Smooth muscle cell (in vitro differentiated cells): ENCODE measurements around the gene CSE1L. TPM values are rescaled to one million over a fixed set of nuclear protein-coding genes. Genes with fewer than 3 reads are reported as not detected.

ENCODE experiments used
- DNase-seq: peaks from one replicate; lab custom pipeline; 2025; ENCODE audit not compliant: unreplicated experiment; lab: John Stamatoyannopoulos, UW
- H2AFZ ChIP-seq: fragments of 200-600 bp; sonication (generic); 2 replicates; pipeline ENCODE4 v1.6.0; 2016; ENCODE audit warnings: antibody characterized with exemption, low read depth, mild to moderate bottlenecking
- H3F3A ChIP-seq: fragments of 200-600 bp; sonication (generic); 2 replicates; pipeline ENCODE4 v1.6.0; 2017; ENCODE audit warnings: antibody characterized with exemption, low read depth
- H3K27ac ChIP-seq: fragments of 200-600 bp; sonication (generic); 2 replicates; pipeline ENCODE4 v1.5.1; 2016; ENCODE audit warnings: low read depth, mild to moderate bottlenecking
- H3K27me3 ChIP-seq: fragments of 200-600 bp; sonication (generic); 2 replicates; pipeline ENCODE4 v1.6.1; 2016; ENCODE audit warnings: low read depth, mild to moderate bottlenecking
- H3K36me3 ChIP-seq: fragments of 200-600 bp; sonication (generic); 2 replicates; pipeline ENCODE4 v1.5.1; 2016; ENCODE audit warnings: low read depth
- H3K4me1 ChIP-seq: fragments of 200-600 bp; sonication (generic); 2 replicates; pipeline ENCODE4 v1.5.1; 2016; ENCODE audit warnings: low read depth
- H3K4me2 ChIP-seq: fragments of 200-600 bp; sonication (generic); 2 replicates; pipeline ENCODE4 v1.6.0; 2016; ENCODE audit warnings: mild to moderate bottlenecking
- H3K4me3 ChIP-seq: fragments of 200-600 bp; sonication (generic); 2 replicates; pipeline ENCODE4 v1.5.1; 2016; ENCODE audit warnings: mild to moderate bottlenecking
- H3K79me2 ChIP-seq: fragments of 200-600 bp; sonication (generic); 2 replicates; pipeline ENCODE4 v1.6.0; 2016; ENCODE audit warnings: low read depth, mild to moderate bottlenecking
- H3K9ac ChIP-seq: fragments of 200-600 bp; sonication (generic); 2 replicates; pipeline ENCODE4 v1.6.0; 2016; ENCODE audit warnings: low read depth
- H3K9me3 ChIP-seq: fragments of 200-600 bp; sonication (generic); replicated peaks from 2 replicates; pipeline ENCODE4 v1.5.1; 2016; ENCODE audit warnings: low read depth
- H4K20me1 ChIP-seq: fragments of 200-600 bp; sonication (generic); 2 replicates; pipeline ENCODE4 v1.6.0; 2016; ENCODE audit warnings: low read depth
- WGBS: methylation state at CpG from one replicate; pipeline ENCODE4 v1.1.7; 2016; ENCODE audit warnings: low lambda C conversion rate; 5-methylcytosine and 5-hydroxymethylcytosine counted together
- polyA plus RNA-seq: library from polyadenylated mRNA; unstranded; fragments of >200 nt; fragmentation: Nextera tagmentation; extraction: Ambion mirVana; gene quantifications from 2 replicates; pipeline ENCODE4 v1.2.1, GENCODE V29; 2016
- total RNA-seq: library from RNA; depleted of rRNA; stranded (reverse); fragments of >200 nt; gene quantifications from 2 replicates; pipeline ENCODE4 v1.2.3, GENCODE V29; 2014
- TF ChIP-seq, protein P1 (sequence below): fragments of 200-600 bp; sonication (generic); IDR thresholded peaks from 2 replicates; pipeline ENCODE4 v1.5.1; 2017; ENCODE audit warnings: borderline replicate concordance, mild to moderate bottlenecking, antibody characterized with exemption; ENCODE audit not compliant: insufficient read depth, poor library complexity, severe bottlenecking

The CSE1L gene
- total and polyA plus RNA-seq, 2 experiments from 2014 or later = 42.0 to 98.6 TPM

DNA sequence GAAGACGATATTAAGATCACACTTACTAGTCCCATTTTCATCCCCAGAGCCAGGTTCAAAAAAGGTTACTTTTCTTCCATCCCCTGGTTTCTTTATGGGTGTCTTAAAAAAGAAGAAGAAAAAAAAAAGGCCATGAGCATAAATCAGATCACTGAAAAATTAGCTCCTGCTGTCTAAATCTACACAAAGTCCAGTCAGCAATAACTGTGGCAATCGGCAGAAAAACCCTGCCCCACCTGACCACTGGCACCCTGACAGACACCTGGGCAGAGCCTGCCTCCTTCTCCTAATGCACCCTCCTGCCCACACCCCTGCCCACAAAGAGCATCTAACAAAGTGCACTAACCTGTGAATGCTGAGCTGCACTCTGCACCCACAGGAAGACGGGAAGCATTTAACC is 72.2 kb downstream of the CSE1L start:
- H3K4me2 ChIP-seq = no peak overlapping the region
- H3K27ac ChIP-seq = no peak overlapping the region
- no peak for DNase-seq
- no peak overlapping the region for H2AFZ ChIP-seq
- no peaks in the 10 kb centered on the region for H3K27me3 ChIP-seq
- H3K9ac ChIP-seq = no peak overlapping the region
- no peaks in the 10 kb centered on the region for H3K4me1 ChIP-seq
- H3K36me3 ChIP-seq = peaks cover 35% of the 10 kb centered on the region
- 100% methylated on average over 3 of the region's 3 CpGs for WGBS
- no peaks in the 10 kb centered on the region for H3K9me3 ChIP-seq
- no peaks in the 10 kb centered on the region for H3F3A ChIP-seq
- H3K4me3 ChIP-seq = no peak overlapping the region
- H4K20me1 ChIP-seq = peaks cover 3% of the 10 kb centered on the region
- no peaks in the 10 kb centered on the region for H3K79me2 ChIP-seq
- TF ChIP-seq, protein P1, sequence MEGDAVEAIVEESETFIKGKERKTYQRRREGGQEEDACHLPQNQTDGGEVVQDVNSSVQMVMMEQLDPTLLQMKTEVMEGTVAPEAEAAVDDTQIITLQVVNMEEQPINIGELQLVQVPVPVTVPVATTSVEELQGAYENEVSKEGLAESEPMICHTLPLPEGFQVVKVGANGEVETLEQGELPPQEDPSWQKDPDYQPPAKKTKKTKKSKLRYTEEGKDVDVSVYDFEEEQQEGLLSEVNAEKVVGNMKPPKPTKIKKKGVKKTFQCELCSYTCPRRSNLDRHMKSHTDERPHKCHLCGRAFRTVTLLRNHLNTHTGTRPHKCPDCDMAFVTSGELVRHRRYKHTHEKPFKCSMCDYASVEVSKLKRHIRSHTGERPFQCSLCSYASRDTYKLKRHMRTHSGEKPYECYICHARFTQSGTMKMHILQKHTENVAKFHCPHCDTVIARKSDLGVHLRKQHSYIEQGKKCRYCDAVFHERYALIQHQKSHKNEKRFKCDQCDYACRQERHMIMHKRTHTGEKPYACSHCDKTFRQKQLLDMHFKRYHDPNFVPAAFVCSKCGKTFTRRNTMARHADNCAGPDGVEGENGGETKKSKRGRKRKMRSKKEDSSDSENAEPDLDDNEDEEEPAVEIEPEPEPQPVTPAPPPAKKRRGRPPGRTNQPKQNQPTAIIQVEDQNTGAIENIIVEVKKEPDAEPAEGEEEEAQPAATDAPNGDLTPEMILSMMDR = no peak

DNA sequence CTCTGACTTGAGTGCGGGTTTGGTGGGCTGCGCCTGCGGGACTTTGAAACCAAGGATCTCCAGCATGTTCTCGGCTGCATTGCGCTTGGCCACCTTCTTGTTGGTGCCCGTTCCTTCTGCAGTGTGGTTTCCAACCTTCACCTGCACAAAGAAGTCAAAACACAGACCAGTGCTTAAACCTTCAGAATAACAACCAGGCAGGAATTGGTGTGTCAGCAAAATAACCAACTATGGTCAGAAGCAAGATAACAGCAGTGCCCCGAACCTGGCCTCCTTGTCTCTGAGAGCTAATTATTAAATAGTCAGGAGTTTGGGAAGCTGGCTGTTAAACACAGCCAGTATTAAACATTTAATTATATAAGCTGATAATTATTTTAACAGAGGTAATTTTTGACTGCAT is 73.9 kb downstream of the CSE1L start:
- Histone ChIP-seq H2AFZ (no peak overlapping the region), H3K27ac (no peak overlapping the region), H3K27me3 (no peaks in the 10 kb centered on the region), H3K36me3 (peaks cover 37% of the 10 kb centered on the region), H3K9ac (no peak overlapping the region), H3K79me2 (no peaks in the 10 kb centered on the region), H3K4me1 (no peaks in the 10 kb centered on the region), H3K4me2 (no peak overlapping the region), H3F3A (no peaks in the 10 kb centered on the region), H4K20me1 (peaks cover 3% of the 10 kb centered on the region), H3K9me3 (no peaks in the 10 kb centered on the region), H3K4me3 (no peak overlapping the region)
- 94% methylated on average over 7 of the region's 7 CpGs for WGBS
- DNase-seq = no peak
- TF ChIP-seq, protein P1 = no peak

DNA sequence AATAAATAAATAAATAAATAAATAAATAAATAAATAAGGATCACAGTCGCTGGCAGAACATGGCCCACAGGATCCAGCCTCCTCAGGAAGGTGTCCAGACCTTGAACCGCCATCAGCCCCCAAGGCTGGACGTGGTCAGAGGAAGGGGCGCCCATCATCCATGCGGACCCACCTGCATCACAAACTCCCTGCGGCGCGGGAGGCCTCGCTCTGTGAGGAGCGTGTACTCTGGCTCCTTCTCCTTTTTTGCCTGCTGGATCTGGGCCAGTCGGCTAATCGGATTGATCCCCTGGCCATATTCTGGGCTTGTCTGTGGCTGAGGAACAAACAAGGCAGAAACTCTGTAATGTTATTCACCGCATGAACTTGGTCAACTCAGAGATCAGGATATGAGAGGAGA is 76.8 kb downstream of the CSE1L start:
- no peaks in the 10 kb centered on the region for H3K9me3 ChIP-seq
- no peaks in the 10 kb centered on the region for H3F3A ChIP-seq
- no peaks in the 10 kb centered on the region for H3K4me1 ChIP-seq
- H3K9ac ChIP-seq = no peak overlapping the region
- no peak for DNase-seq
- H3K27ac ChIP-seq = no peak overlapping the region
- TF ChIP-seq, protein P1 = no peak
- no peak overlapping the region for H3K4me2 ChIP-seq
- H3K27me3 ChIP-seq = no peaks in the 10 kb centered on the region
- no peak overlapping the region for H3K4me3 ChIP-seq
- peaks cover 18% of the 10 kb centered on the region for H3K36me3 ChIP-seq
- H3K79me2 ChIP-seq = peaks cover 5% of the 10 kb centered on the region
- peaks cover 6% of the 10 kb centered on the region for H4K20me1 ChIP-seq
- 96% methylated on average over 13 of the region's 13 CpGs for WGBS
- no peak overlapping the region for H2AFZ ChIP-seq

DNA sequence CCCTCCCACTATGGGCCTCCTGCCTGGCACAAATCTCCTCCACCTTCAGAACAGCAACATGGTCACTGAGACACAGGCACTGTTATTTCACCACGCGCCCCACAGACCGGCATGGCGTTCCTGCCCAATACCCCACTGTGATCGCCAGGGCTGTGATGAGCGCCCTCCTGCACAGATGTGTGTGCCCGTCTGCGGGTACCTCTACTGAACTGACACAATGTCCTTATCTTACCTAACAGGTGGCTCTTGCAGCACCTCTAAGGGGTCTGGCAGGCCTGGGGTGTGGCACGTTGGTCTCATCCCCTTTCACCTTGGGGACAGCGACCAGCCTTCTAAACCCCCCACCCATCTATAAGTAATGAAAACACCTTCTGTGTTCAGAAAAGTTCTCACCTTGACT is 77.9 kb downstream of the CSE1L start:
- no peak for DNase-seq
- TF ChIP-seq, protein P1 = no peak
- H3K9ac ChIP-seq = no peak overlapping the region
- H3K4me2 ChIP-seq = no peak overlapping the region
- H3F3A ChIP-seq = no peaks in the 10 kb centered on the region
- peaks cover 5% of the 10 kb centered on the region for H3K79me2 ChIP-seq
- no peaks in the 10 kb centered on the region for H3K9me3 ChIP-seq
- H3K27me3 ChIP-seq = no peaks in the 10 kb centered on the region
- H2AFZ ChIP-seq = no peak overlapping the region
- no peak overlapping the region for H3K27ac ChIP-seq
- WGBS = 97% methylated on average over 10 of the region's 10 CpGs
- peaks cover 3% of the 10 kb centered on the region for H4K20me1 ChIP-seq
- no peaks in the 10 kb centered on the region for H3K4me1 ChIP-seq
- peaks cover 8% of the 10 kb centered on the region for H3K36me3 ChIP-seq
- no peak overlapping the region for H3K4me3 ChIP-seq
